Thymus (tissue), 11 donors: Measurements from ENCODE around the gene EOLA2. TPM values are rescaled to one million over a fixed set of nuclear protein-coding genes. Genes with fewer than 3 reads are reported as not detected.
"Not testable (repeated sequence)": the region's sequence is repeated elsewhere in the genome, so short reads cannot be mapped to it uniquely, and the experiment has no call there.

Source experiments
- DNase-seq, 9 donors: peaks; one replicate each; pipeline ENCODE4 v3.0.0-alpha.2; 2013; ENCODE audit warnings: low spot score in 9 of 9, low read depth in 6 of 9, missing footprints in 1 of 9
- H3K27ac ChIP-seq, 2 donors: one replicate each; pipeline ENCODE4 v1.5.1; 2013; ENCODE audit warnings: control low read depth in 1 of 2, low read depth in 1 of 2, low read length in 1 of 2, mild to moderate bottlenecking in 1 of 2, moderate library complexity in 1 of 2
- H3K27me3 ChIP-seq, 2 donors: one replicate each; pipeline ENCODE4 v1.5.1; 2013; ENCODE audit warnings: low read length in 1 of 2; ENCODE audit not compliant: control insufficient read depth in 2 of 2, insufficient read depth in 1 of 2
- H3K36me3 ChIP-seq, 2 donors: one replicate each; pipeline ENCODE4 v1.5.1; 2013; ENCODE audit warnings: low read length in 1 of 2, mild to moderate bottlenecking in 1 of 2, moderate library complexity in 1 of 2; ENCODE audit not compliant: control insufficient read depth in 2 of 2, insufficient read depth in 2 of 2
- H3K4me1 ChIP-seq, 2 donors: one replicate each; pipeline ENCODE4 v1.5.1; 2013; ENCODE audit warnings: low read length in 2 of 2; ENCODE audit not compliant: control insufficient read depth in 2 of 2, insufficient read depth in 2 of 2
- H3K4me3 ChIP-seq, 2 donors: one replicate each; pipeline ENCODE4 v1.5.1; 2013; ENCODE audit warnings: low read length in 2 of 2, control low read depth in 1 of 2, mild to moderate bottlenecking in 1 of 2
- H3K9me3 ChIP-seq, 2 donors: one replicate each; pipeline ENCODE4 v1.5.1; 2013; ENCODE audit warnings: low read length in 1 of 2, mild to moderate bottlenecking in 1 of 2; ENCODE audit not compliant: control insufficient read depth in 2 of 2, insufficient read depth in 1 of 2
- WGBS: extraction: QIAGEN DNeasy Blood & Tissue Kit; methylation state at CpG from one replicate; pipeline ENCODE4 v1.1.7; 2013; 5-methylcytosine and 5-hydroxymethylcytosine counted together
- polyA plus RNA-seq: library from polyadenylated mRNA; stranded (reverse); fragments of 200-250 nt; gene quantifications from one replicate; pipeline ENCODE4 v1.2.3, GENCODE V29; 2013
- total RNA-seq: library from RNA; stranded (reverse); fragments of 120-200 nt; gene quantifications from one replicate; pipeline ENCODE4 v1.2.4, GENCODE V29; 2013
- donor health status: healthy.

EOLA2 gene
- total and polyA plus RNA-seq, 2 donors: 20.4 to 57.3 TPM

DNA sequence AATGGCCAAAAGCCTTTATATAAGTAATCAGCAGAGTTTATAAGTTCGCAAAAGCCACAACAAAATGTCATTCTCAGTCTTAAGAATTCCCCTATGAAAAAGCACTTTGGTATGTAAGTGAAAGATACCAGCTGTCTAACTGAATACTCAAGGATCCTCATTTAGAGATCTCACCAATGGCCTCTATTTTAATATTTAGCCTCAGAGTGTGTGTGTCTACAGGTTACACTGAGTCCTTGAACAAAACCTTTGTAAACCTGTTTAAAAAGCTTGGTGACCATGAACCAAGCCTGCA lies 10.4 kb downstream of the EOLA2 start:
- H3K4me3 ChIP-seq, H3K36me3 ChIP-seq, H3K27ac ChIP-seq, H3K9me3 ChIP-seq, DNase-seq, H3K27me3 ChIP-seq, H3K4me1 ChIP-seq: not testable (repeated sequence)
- WGBS: no CpG with 5 or more reads among the region's 1 CpG

- H3K9me3 ChIP-seq, H3K27ac ChIP-seq, H3K36me3 ChIP-seq, DNase-seq, H3K27me3 ChIP-seq, H3K4me1 ChIP-seq, H3K4me3 ChIP-seq: not testable (repeated sequence)
- WGBS: 88% methylated on average over 1 of the region's 8 CpGs
Observed at GRCh38 chrX:149927245-149927963, 10.9 kb downstream of the EOLA2 start.

DNA sequence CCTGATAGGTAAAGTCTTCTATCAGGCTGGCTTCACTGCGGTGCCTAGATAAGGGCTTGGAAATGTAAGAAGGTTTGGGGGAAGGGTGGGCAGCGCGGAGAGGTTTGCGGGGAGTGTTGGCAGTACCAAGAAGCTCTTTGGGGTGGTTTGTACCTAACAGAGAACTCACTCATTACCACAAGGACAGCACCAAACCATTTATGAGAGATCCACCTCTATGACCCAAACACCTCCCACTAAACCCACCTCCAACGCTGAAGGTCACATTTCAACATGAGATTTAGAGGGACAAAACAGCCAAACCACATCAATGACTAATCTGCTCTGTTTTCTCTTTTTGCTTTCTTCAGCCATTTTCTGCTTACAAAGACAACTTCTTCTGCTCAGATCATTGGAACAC lies 13.9 kb downstream of the EOLA2 start:
- not testable (repeated sequence) for H3K36me3 ChIP-seq, H3K27ac ChIP-seq, DNase-seq, H3K4me3 ChIP-seq, H3K27me3 ChIP-seq, H3K9me3 ChIP-seq, H3K4me1 ChIP-seq
- no CpG with 5 or more reads among the region's 5 CpGs for WGBS

DNA sequence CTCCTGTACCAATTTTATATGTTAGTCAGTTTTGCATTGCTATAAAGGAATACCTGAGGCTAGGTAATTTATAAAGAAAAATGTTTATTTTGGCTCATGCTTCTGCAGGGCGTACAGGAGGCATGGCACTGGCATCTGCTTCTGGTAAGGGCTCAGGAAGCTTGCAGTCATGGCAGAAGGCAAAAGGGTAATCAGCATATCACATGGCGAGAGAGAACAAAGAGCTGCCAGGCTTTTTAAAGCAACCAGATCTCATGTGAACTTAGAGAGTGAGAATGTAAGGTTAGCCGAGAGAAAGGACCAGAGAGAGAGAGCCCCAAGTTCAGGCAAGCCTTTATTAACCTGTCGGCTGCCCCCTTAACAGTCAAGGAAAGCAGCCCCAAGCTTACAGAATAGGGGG lies 14.5 kb downstream of the EOLA2 start:
- no CpG with 5 or more reads among the region's 4 CpGs for WGBS

DNA sequence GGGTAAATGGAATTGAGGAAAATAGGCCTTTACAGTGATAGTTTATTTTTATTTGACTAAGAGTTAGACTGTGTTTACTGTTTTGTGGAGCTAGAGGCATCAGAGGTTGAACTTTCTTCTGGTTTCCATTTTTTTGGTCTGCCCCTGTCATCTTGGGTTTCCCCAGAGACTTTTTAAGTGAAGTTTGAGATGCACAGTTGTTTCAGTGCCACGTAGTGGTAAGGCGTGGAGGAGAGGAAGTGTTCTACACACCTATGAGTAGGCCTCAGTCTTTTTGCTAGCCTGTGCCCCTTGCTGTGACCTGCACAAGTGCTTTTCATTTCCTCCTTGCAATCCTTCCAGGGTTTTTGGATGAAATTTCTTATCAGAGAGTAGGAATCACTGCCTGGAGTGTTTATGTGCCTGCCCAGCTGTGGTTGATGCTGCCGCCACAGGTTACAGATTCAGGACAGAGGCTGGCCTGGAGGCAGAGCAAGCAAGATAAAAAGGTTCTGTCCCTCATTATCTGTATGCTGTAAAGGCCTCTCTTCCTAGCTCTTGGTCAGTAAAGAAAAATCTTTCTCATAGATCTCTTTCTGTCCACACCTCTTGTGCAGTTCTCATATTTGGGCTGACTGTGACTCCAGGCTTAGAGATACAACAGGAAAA lies 21.4 kb downstream of the EOLA2 start:
- H3K27me3 ChIP-seq: no peaks in the 10 kb centered on the region
- DNase-seq: peak in 1 of 9 donors; percentile 30
- no peak overlapping the region for H3K4me3 ChIP-seq
- H3K36me3 ChIP-seq: no peaks in the 10 kb centered on the region
- no peaks in the 10 kb centered on the region for H3K9me3 ChIP-seq
- H3K27ac ChIP-seq: no peak overlapping the region
- no peaks in the 10 kb centered on the region for H3K4me1 ChIP-seq
- WGBS: 88% methylated on average over 3 of the region's 3 CpGs

More for the DNA sequence above, 14.5 kb downstream of the EOLA2 start:
- DNase-seq, H3K27ac ChIP-seq, H3K4me1 ChIP-seq, H3K9me3 ChIP-seq, H3K4me3 ChIP-seq, H3K36me3 ChIP-seq, H3K27me3 ChIP-seq: not testable (repeated sequence)

DNA sequence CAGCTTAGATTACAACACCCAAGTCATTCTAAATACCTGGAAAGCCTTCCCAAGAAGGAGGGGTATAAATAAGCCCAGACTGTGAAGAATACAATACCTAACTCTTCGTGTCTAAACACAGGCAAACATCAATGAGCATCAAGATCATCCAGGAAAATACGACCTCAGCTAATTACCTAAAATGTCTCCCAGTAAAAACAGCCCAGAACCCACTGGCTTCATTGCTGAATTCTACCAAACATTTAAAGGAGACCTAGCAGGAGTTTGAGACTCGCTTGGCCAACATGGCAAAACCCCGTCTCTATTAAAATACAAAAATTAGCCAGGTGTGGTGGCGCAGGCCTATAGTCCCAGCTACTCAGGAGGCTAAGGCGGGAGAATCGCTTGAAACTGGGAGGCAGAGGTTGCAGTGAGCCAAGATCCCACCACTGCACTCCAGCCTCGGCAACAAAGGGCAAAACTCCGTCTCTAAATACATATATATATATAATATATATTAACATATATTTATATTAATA lies 28.1 kb downstream of the EOLA2 start:
- Histone ChIP-seq H3K4me1 (no peaks in the 10 kb centered on the region), H3K36me3 (no peaks in the 10 kb centered on the region), H3K27ac (no peak overlapping the region), H3K4me3 (no peak overlapping the region), H3K27me3 (no peaks in the 10 kb centered on the region), H3K9me3 (no peaks in the 10 kb centered on the region)
- 99% methylated on average over 9 of the region's 9 CpGs for WGBS
- DNase-seq: peak in 3 of 9 donors; percentile 23 to 48 (median 25)

DNA sequence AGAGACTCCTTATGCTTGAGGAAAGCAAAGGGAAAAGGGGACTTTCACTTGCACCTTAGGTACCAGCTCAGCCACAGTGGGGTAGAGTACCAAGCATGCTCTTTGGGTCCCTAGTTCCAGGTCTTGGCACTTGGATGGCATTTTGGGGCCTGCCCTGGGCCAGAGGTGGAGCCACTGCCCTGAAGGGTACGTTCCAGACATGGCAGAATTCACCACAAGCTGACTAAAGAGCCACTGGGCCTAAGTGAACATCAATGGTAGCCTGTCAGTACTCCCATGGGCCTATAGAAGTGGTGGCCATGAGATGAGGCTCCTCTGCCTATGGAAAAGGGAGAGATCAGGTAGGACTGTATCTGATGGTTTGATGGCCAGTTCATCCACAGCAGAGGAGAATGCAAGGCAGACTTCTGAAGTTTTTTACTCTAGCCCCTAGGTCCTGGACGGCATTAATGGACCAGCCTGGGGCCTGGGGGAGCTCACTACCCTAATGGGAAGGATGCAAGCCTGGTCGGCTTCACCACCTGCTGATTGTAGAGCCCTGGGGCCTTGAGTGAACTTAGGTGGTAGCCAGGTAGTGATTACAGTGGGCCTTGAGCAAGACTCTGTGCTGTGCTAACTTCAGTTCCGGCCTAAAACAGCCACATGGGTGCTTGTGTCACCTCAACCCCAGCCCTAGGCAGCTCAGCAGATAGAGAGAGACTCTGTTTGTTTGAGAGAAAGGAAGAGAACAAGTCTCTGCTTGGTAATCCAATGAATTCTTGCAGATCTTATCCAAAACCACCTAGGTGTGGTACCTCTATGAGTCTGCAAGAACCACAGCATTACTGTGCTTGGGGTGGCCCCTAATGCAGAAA lies 28.7 kb downstream of the EOLA2 start:
- H3K4me3 ChIP-seq: no peak overlapping the region
- H3K4me1 ChIP-seq: no peaks in the 10 kb centered on the region
- H3K36me3 ChIP-seq: no peaks in the 10 kb centered on the region
- no peak overlapping the region for H3K27ac ChIP-seq
- H3K27me3 ChIP-seq: no peaks in the 10 kb centered on the region
- WGBS: 97% methylated on average over 4 of the region's 4 CpGs
- no peaks in the 10 kb centered on the region for H3K9me3 ChIP-seq
- DNase-seq: peak in 1 of 9 donors; percentile 16

DNA sequence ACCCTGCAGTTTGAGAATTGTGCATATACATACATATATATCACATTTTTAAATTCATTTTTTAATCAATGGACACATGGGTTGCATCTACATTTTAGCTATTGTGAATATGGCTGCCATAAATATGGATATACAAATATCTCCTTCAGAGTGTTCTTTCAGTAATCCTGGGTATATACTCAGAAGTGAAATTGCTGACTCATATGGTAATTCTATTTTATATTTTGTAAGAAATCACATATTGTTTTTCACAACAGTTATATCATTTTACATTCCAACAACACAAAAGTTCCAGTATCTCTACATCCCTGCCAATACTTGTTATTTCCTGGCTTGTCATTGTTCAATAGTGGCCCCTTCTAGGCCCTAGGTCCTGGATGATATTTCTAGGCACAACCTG lies 29.6 kb downstream of the EOLA2 start:
- Histone ChIP-seq H3K4me3 (no peak overlapping the region), H3K4me1 (peaks cover 0 to 3% of the 10 kb centered on the region in 2 donors), H3K9me3 (no peaks in the 10 kb centered on the region), H3K36me3 (no peaks in the 10 kb centered on the region), H3K27me3 (no peaks in the 10 kb centered on the region), H3K27ac (no peak overlapping the region)
- DNase-seq: no peak

GRCh38 chrX:149908308-149908707 lies 30.0 kb downstream of the EOLA2 start:
- 91% methylated on average over 3 of the region's 3 CpGs for WGBS
- no peak for DNase-seq
- Histone ChIP-seq H3K4me3 (no peak overlapping the region), H3K9me3 (no peaks in the 10 kb centered on the region), H3K27ac (no peak overlapping the region), H3K4me1 (peaks cover 0 to 3% of the 10 kb centered on the region in 2 donors), H3K36me3 (no peaks in the 10 kb centered on the region), H3K27me3 (no peaks in the 10 kb centered on the region)
